HepG2 (cell line): ENCODE results near the gene SERPINF2. TPM values are rescaled to one million over a fixed set of nuclear protein-coding genes. Genes with fewer than 3 reads are reported as not detected.

Experiments
- AHR ChIP-seq: IDR thresholded peaks from 2 replicates; pipeline ENCODE4 v1.6.1; 2018; ENCODE audit warnings: missing genetic modification reagents, missing compliant biosample characterization
- BRF2 ChIP-seq: sonication (generic); formaldehyde crosslinking; IDR thresholded peaks from 2 replicates; pipeline ENCODE4 v1.8.1; 2022; ENCODE audit warnings: mild to moderate bottlenecking, missing genetic modification reagents
- E2F1 ChIP-seq: sonication (generic); formaldehyde crosslinking; IDR thresholded peaks from 2 replicates; pipeline ENCODE4 v1.5.0; 2020; ENCODE audit warnings: missing genetic modification reagents
- FOSL1 ChIP-seq: sonication (generic); formaldehyde crosslinking; IDR thresholded peaks from 2 replicates; pipeline ENCODE4 v1.9.0; 2021; ENCODE audit warnings: missing genetic modification reagents, borderline replicate concordance
- GATAD1 ChIP-seq: IDR thresholded peaks from 2 replicates; pipeline ENCODE4 v1.6.1; 2016; ENCODE audit warnings: missing genetic modification reagents, missing compliant biosample characterization
- GPN1 ChIP-seq: sonication (generic); formaldehyde crosslinking; IDR thresholded peaks from 2 replicates; pipeline ENCODE4 v1.5.1; 2020; ENCODE audit warnings: missing genetic modification reagents, borderline replicate concordance
- IRF9 ChIP-seq: sonication (generic); formaldehyde crosslinking; IDR thresholded peaks from 2 replicates; pipeline ENCODE4 v1.8.0; 2022; ENCODE audit warnings: missing genetic modification reagents, mild to moderate bottlenecking, borderline replicate concordance
- LCORL ChIP-seq, 2 experiments: fragments of 450-650 bp in 1 of 2; sonication (generic) in 1 of 2; formaldehyde crosslinking in 1 of 2; IDR thresholded peaks; 2 replicates each; pipeline versions ENCODE4 v1.5.0 to v1.6.1; 2017 to 2020; ENCODE audit warnings: antibody characterized with exemption in 1 of 2, missing genetic modification reagents in 1 of 2
- ZBTB34 ChIP-seq: sonication (generic); formaldehyde crosslinking; IDR thresholded peaks from 2 replicates; pipeline ENCODE4 v1.8.0; 2022; ENCODE audit warnings: mild to moderate bottlenecking, missing genetic modification reagents
- ZBTB40 ChIP-seq, 2 experiments: fragments of 450-650 bp in 1 of 2; sonication (generic) in 1 of 2; formaldehyde crosslinking in 1 of 2; IDR thresholded peaks; 2 replicates each; pipeline versions ENCODE4 v1.6.1 to v1.8.0; 2016 to 2022; ENCODE audit warnings: antibody characterized with exemption in 1 of 2, mild to moderate bottlenecking in 1 of 2, missing genetic modification reagents in 1 of 2
- ZEB1 ChIP-seq: IDR thresholded peaks from 2 replicates; pipeline ENCODE4 v1.6.1; 2012; ENCODE audit warnings: mild to moderate bottlenecking, low read depth, inconsistent platforms; ENCODE audit not compliant: insufficient replicate concordance
- ZNF3 ChIP-seq: IDR thresholded peaks from 2 replicates; pipeline ENCODE4 v1.7.0; 2017; ENCODE audit warnings: inconsistent platforms
- ZNF468 ChIP-seq: sonication (generic); formaldehyde crosslinking; IDR thresholded peaks from 2 replicates; pipeline ENCODE4 v1.8.0; 2022; ENCODE audit warnings: mild to moderate bottlenecking, moderate library complexity, missing genetic modification reagents
- polyA plus RNA-seq, 8 experiments: library from polyadenylated mRNA; depleted of rRNA in 3 of 8; stranded (reverse) in 7 of 8; unstranded in 1 of 8; fragments of >200 nt; fragmentation: Illumina TruSeq in 4 of 8; extraction: Trizol in 4 of 8; gene quantifications; 2 replicates each; pipeline versions ENCODE4 v1.2.1 to v1.2.3, GENCODE V29; 2011 to 2016; ENCODE audit warnings: low read depth in 4 of 8, missing spikeins in 1 of 8, mixed read lengths in 1 of 8; ENCODE audit not compliant: insufficient read depth in 1 of 8
- total RNA-seq, 5 experiments: library from RNA; depleted of rRNA; stranded (reverse); fragments of >200 nt; fragmentation: Illumina TruSeq; extraction: Trizol; gene quantifications; 2 replicates each; pipeline ENCODE4 v1.2.3, GENCODE V29; 2016; ENCODE audit warnings: low read depth in 1 of 5

Gene SERPINF2
- total and polyA plus RNA-seq, 2 of the 13 experiments (the other 11 are each of a cell fraction or from before 2014, with no cell fraction given) = 309 to 548 TPM

GRCh38 chr17:1736348-1737281, 6.1 kb upstream of the SERPINF2 start (continued):
- no peak for TF ChIP-seq LCORL (IDR thresholded peaks at IDR 0.05)
- TF ChIP-seq LCORL (CRISPR knock-in tag; IDR thresholded peaks at IDR 0.05) = peak; percentile 90
- no peak; the same call in 1 of the 2 replicates for TF ChIP-seq AHR (CRISPR knock-in tag)
- TF ChIP-seq ZNF468 = no peak
- TF ChIP-seq GPN1 (CRISPR knock-in tag) = no peak
- peak; percentile 76 for TF ChIP-seq GATAD1 (CRISPR knock-in tag)
- peak; percentile 87; the same call in 1 of the 2 replicates for TF ChIP-seq BRF2
- TF ChIP-seq IRF9 (CRISPR knock-in tag) = no peak; the same call in 1 of the 2 replicates
- TF ChIP-seq ZNF3 (CRISPR knock-in tag) = peak; percentile 91
- no peak; the same call in 1 of the 2 replicates for TF ChIP-seq FOSL1 (CRISPR knock-in tag)
- 0 out of 2 replicates have a peak, but pooled peaks have one; percentile 59 for TF ChIP-seq ZBTB34 (CRISPR knock-in tag)
- no peak for TF ChIP-seq ZBTB40 (IDR thresholded peaks at IDR 0.05)
- TF ChIP-seq ZBTB40 (CRISPR knock-in tag; IDR thresholded peaks at IDR 0.05) = peak; percentile 84
- TF ChIP-seq E2F1 (CRISPR knock-in tag) = no peak
- no peak for TF ChIP-seq ZEB1
